Upper lobe of left lung (tissue), 4 donors: Measurements from ENCODE around the gene SLC15A4.

ENCODE experiments used
- CTCF ChIP-seq, 6 experiments: fragments of 450-650 bp in 4 of 6; fragments of 200-600 bp in 2 of 6; sonication (generic) in 2 of 6; IDR thresholded peaks; one replicate each; pipeline ENCODE4 v1.5.1; 2016 to 2019; ENCODE audit warnings: antibody characterized with exemption in 6 of 6
- POLR2A ChIP-seq, 4 donors: fragments of 450-650 bp; IDR thresholded peaks; one replicate each; pipeline ENCODE4 v1.5.1; 2016 to 2017; ENCODE audit warnings: antibody characterized with exemption in 4 of 4, mild to moderate bottlenecking in 2 of 4

- TF ChIP-seq POLR2A (IDR thresholded peaks at IDR 0.05) = no peak
- no peak for TF ChIP-seq CTCF (IDR thresholded peaks at IDR 0.05)
Measured at GRCh38 chr12:128804762-128805161, 19.0 kb downstream of the SLC15A4 start.
